ENCODE measurements around the gene HRH1.
"Not testable (repeated sequence)": the region's sequence is repeated elsewhere in the genome, so short reads cannot be mapped to it uniquely, and the experiment has no call there.

HRH1 gene, protein sequence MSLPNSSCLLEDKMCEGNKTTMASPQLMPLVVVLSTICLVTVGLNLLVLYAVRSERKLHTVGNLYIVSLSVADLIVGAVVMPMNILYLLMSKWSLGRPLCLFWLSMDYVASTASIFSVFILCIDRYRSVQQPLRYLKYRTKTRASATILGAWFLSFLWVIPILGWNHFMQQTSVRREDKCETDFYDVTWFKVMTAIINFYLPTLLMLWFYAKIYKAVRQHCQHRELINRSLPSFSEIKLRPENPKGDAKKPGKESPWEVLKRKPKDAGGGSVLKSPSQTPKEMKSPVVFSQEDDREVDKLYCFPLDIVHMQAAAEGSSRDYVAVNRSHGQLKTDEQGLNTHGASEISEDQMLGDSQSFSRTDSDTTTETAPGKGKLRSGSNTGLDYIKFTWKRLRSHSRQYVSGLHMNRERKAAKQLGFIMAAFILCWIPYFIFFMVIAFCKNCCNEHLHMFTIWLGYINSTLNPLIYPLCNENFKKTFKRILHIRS

DNA sequence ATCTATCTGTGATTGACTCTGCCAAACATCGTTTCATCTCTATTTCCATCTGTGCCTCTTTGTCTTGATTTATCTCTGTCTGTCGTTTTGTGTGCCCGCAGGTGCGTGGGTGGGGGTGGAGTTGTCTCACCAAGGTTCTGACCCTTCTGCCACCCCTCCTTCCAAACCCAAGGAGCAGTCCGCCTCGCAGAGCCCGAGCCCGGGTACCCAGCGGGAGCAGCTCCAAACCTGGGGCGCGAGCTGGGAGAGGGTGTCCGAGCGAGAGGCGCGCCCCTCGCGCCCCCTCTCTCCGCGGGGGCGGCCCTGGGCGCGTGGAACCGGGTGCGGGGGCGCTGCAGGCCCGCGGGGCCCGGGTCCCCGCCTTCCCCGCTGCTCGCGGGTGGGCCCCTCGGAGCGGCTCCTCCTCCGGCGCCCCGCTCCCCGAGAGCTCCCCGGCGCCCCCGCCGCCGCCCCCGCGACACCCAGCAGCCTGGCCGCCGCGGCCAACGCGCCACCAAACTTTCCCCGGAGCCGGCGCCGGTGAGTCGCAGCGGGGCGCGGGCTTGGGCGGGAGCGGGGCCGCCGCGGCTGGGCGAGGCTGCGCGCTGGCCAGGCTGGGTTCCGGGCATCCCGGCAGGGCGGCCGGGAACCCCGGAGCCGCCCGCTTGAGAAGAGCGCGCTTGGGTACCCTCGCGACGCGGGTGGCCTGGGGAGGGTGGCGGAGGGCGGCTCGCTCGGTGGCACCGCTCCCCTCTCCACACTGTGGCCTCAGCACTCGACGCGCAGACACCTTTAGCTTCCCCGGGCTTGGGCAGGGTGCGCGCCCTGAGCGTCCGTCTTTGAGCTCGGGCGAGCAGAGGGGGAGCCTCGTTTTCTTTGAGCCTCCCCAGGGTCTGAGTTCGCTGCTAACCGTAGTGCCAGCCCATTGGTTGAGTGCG lies at the start of gene HRH1:
TSS of gene HRH1 (plus strand) at position 458 of the 917 bp plus-strand sequence. CDS start 104,545 bp downstream, outside the sequence.
- DNase-seq = no peak

DNA sequence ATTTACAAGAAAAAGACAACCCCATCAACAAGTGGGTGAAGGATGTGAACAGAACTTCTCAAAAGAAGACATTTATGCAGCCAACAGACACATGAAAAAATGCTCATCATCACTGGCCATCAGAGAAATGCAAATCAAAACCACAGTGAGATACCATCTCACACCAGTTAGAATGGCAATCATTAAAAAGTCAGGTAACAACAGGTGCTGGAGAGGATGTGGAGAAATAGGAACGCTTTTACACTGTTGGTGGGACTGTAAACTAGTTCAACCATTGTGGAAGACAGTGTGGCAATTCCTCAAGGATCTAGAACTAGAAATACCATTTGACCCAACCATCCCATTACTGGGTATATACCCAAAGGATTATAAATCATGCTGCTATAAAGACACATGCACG lies 41.0 kb upstream of the HRH1 start:
- DNase-seq = not testable (repeated sequence)

DNA sequence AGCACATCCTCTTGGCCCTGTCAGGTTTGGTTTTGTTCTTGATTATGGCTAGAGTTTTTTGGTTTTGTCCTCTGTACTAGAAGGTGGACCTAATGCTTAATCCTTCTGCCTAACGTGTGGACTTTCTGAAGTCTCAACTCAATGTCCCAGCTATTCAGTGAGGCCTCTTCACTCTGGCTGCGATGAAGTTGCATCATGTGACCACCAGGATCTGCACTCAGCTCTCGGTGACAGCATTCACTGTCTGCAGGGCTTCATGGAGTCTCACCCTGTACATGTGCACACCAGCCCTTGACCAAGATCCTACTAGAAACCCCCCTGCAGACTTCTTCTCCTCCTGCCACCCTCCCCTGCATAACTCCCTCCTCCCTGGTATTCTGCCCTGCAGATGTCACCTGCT lies 38.7 kb upstream of the HRH1 start:
- DNase-seq = no peak

DNA sequence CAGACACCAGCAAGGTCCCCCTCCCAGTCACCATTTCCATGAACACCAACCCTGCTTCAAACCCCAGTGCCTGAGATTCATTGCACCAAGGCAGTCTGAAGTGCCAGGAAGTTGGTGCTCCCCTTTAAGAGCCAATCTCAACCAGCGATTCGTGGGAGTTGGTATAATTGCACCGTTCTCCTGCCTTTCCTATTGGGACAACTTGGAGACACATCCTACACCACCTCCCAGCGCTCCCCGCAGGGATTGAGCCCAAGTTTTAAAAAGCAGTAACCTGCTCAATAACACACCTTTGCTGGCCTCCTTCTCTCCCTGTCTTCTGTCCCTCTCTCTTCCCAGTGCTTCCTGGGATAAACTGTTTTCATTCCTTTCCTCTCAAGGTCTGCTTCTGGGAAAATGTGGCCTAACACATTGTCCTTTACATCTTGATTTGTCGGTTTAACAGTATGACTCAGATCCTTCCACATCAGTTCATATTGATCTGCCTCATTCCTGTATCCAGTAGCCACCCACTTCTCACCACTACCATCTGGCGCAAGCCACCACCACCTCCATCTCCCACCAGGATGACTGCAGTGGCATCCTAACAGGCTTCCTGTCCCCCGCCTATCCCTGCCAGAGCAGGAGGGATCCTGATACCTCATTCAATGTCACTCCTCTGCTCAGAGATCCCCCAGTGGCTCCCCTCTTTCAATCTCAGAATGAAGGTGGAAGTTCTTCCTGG lies 37.8 kb upstream of the HRH1 start:
- DNase-seq = no peak

DNA sequence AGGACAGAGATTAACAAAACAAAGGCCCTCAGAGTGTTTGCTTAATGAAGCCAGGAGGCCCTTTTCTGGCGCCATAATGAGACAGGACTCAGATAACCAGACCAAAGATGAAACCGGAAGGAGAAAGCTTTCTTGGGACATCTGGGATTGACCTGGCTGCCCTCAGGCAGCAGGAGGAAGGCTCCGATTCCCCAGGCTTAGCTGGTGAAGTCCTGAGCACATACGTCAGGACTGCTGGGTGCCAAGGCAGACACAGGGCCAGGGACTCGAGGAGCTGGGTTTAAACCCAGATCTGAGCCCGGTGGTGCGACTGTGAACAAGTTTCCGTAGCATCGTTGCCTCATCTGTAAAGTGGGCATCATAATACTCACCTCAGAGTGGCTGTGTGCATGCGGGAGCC lies 36.7 kb upstream of the HRH1 start:
- no peak for DNase-seq

DNA sequence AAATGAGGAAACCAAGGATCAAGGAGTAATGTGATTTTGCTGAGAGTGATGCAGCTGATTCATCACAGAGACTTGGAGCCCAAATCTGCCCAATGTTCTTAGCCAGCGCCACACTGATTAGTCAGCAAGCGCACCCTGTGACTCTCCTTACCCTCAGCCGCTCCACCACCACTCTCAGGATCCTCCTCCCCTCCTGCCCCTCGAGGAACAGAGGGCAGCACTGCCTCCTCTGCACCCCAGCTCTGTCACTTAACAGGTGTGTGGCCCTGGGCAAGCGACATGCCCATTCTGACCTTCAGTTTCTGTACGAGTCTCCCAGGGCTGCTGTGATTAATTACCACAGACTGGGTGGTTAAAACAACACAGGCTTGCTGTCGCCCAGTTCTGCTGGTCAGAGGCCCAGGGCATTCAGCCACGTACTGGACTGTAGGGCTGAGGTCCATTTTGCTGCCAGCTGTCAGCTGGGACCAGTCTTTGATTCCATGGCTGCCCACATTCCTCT lies 36.1 kb upstream of the HRH1 start:
- DNase-seq = no peak

DNA sequence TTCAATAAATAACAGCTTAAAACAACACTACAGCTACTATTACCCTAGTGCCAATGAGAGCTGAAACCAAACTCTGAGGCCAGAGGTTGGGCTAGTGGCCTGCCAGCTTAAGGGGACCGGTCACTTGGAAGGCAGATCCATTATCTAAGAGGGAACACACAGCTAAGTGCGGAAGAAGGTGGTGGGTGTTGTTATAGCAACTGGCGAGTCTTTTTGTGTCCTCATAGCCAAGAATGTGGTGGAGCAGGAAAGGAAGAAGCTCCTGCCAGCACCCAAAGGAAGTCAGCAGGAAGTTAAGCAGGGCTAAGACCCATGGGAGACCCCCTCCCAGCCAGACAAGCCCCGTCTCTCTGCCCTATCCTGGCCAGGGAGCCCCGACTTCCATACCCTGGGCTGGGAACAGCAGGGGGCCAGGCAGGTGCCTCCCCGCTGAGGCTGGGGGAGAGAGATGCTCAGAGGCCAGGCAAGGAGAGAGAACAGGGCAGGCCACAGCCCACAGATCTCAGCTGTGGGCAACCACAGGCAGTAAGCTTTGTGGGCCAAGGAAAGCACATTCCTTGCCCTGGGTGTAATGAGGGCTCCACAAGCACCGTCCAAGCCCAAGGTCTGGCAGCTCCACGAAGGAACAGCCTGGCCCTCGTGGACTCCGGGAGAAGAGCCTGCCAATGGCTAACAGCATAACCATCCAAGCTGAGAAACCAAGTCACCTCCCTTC lies 34.0 kb upstream of the HRH1 start:
- DNase-seq = no peak

DNA sequence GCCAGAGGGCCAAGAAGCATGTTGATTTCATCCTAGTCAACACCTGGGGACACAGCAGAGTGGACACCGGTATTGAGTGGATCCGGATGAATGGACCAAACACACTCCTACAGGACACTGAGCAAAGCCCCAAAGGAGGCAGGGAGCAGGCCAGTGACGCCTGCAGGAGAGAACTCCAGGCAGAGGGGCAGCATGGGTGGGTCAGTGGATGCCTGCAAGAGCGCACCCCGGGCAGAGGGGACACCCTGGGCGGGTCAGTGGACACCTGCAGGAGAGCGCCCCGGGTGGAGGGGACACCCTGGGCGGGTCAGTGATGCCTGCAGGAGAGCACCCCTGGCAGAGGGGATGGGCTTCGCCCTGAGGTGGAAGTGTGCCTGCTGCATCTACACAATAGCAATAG lies 27.6 kb upstream of the HRH1 start:
- DNase-seq = no peak

DNA sequence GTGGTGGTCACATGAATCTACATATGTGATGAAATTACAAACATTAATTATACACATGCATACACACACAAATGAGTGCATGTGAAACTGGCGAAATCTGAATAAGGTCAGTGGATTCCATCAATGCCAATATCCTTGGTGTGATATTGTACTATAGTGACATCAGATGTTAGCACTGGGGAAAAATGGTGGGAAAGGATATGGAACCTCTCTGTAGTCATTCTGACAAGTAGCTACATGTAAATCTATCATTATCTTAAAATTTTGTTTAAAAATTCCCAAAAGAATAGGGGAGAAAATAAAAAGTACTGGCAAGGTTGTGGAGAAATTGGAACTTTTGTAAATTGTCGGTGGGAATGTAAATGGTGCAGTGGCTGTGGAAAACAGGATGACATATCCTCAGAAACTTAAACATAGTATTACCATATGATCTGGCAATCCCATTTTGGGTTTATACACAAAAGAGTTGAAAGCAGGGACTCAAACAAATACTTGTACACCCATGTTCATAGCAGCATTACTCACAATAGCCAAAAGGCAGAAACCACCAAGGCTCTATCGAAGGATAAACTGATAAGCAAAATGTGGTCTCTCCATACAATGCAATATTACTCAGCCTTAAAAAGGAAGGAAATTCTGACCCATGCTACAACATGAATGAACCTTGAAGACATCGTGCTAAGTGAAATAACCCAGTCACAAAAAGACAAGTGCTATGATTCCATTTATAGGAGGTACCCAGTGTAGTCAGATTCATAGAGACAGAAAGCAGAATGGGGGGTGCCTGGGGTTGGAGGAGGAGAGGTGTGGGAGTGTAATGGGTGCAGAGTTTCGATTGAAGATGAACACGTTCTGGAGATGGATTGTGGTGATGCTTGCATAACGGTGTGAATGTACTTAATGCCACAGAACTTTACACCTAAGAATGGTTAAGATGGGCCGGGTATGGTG lies 25.3 kb upstream of the HRH1 start:
- no peak for DNase-seq

DNA sequence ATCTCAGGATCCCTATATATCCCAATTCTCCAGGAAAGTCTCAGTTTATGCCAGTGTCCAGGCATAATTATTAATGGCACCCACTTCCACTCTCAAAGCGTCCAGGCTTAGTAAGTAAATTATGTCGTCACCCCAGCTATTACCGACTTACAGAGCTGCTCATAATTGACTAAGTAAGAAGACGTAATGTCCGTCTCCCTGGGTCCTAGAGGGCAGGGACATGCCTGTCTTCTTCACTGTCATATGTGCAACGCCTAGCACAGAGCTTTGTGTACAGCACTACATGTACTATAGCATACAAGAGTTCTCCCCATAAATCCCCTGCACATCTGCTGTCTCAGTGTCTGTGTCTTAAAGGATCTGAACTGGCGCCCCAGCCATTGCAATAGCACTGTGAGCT lies 23.9 kb upstream of the HRH1 start:
- DNase-seq = no peak

DNA sequence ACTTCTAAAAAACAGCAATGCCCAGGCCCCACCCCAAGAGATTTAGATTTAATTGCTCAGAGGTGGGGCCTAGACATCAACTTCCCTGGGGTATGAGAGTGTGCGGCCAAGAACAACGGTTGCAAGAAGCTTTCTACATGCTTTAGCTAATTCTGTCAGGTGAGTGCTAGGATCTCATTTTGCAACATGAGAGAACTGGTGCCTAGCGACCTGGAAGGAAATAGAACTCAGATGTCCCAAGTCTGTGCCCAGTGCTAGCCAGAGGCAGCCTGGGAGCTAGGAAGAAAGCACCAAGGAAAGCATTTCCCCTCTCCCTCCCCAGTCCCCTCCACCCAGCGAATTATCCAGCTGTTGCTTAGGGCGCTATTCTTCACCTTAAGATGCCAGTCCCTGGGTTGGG lies 22.9 kb upstream of the HRH1 start:
- no peak for DNase-seq

DNA sequence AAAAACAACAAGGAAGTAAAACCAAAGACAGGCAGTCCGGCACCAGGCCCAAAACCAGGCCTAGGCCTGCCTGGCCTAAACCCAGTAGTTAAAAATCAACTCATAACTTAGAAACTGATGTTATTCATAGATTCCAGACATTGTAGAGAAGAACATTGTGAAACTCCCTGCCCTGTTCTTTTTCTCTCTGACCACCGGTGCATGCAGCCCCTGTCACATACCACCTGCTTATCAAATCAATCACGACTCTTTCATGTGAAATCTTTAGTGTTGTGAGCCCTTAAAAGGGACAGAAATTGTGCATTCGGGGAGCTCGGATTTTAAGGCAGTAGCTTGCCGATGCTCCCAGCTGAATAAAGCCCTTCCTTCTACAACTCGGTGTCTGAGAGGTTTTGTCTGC lies 22.4 kb upstream of the HRH1 start:
- DNase-seq = not testable (repeated sequence)

DNA sequence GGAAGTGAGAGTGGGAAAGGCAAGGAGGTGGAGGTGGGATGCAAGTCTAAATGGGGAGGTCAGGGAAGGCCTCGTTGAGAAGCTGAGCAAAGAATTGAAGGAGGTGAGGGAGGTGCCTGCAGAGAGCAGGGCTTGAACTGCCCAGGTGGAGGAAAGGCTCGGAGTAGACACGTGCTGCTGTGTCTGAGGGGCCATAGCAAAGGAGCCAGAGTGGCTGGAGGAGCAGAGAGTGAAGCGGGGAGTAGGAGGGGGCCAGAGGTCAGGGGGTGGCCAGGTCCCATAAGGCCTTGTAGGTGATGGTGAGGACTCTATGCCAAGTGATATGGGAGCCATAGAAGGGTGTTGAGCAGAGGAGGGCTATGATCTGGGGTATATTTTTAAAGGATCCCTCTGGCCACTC lies 21.4 kb upstream of the HRH1 start:
- DNase-seq = no peak

DNA sequence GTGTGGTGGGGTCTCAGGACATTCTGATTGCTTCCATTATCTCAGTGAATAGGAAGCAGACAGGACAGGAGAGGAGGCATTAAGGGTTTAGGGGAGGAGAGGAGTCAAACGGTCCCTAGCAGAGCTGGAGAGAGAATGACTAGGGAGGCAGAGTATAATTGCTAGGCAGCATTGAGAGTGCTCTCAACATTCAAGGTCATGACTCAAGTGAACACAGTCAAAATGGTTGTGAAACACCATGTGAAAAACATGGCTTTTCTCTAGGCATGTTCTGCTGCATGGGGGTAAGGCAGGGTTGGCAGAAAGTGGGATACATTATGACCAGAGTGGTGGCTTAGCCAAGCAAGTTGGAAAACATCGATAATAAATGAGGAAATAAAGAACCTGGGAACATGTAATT lies 19.5 kb upstream of the HRH1 start:
- DNase-seq = no peak

DNA sequence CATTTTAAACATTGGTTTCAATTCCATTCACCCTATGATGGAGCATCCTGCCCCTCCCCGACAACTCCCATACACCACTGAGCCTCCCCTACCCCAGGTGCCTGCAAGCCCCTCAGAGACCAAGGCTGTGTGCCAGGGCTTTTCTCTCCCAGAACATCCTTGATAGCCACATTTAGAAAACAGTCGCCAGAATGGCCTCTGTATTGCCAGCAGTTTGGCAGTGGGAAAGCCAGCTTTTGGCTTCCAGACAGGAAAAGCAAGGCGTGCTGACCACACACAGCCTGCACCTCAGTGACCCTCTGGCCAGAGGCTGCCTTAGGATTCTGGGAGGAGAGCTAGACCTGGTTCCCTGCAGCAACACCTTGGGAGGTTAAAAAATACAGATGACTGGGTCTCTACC lies 18.2 kb upstream of the HRH1 start:
- DNase-seq = no peak

DNA sequence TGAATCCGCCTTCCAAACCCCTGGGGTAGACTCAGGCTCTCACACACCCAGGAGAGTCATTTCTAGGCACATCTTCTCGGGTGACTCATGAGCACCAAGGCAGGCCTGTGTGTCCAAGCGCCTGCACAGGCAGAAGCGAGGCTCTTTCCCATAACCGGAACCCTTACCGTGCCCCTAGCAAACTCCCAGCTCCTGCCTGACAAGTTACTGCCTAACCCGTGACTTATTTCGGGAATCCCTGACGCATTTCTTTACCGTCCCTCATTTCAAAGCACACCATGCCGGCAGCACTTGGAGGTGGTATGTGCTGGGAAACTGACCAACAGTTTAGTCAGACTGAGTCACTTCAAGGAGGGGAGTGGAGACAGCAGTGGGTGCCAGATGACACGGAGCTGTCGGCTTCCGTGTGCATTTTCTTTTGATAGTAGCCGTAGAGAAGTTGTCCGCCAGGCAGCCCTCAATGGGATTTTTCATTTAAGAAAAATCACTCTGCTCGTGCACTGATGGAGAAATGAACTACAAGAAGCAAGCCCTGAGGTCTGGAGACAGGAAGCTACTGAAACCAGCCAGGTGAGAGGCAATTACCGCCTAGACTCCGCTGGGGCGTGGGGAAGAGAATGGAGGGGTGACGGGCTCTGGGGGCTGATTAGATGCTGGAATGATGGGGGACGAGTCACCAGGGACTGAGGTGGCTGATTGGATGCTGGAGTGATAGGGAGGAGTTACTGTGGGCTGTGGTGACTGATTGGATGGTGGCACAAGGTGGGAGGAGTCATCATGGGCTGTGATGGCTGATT lies 17.3 kb upstream of the HRH1 start:
- no peak for DNase-seq

DNA sequence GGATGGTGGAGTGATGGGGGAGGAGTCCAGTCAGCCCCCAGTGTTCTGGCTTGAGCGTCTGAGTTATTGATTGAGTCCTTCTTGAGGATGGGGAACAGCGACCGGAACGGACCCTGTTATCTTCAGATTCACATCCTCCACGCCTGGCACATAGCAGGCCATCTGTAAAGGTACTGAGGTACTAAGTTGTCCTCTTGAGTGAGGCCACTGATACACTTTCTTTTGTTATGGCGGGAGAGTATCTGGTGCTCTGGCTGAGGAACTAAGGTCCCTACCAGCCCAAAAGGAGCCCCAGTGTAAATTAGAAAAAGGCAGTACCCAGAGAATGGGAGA lies 16.7 kb upstream of the HRH1 start:
- no peak for DNase-seq

DNA sequence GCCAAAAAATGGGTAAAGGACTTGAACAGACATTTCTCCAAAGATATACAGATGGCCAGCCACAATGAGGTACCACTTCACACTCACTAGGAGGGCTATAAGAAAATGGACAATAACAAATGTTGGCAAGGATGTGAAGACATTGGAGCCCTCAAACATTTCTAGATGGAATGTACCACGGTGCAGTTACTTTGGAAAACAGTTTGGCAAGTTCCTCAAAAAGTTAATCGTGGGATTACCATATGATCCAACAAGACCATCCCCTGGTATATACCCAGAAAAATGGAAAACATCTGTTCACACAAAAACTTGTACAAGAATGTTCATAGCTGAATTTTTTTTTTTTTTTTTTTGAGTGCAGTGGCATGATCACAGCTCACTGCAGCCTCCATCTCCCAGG lies 15.9 kb upstream of the HRH1 start:
- DNase-seq = no peak

DNA sequence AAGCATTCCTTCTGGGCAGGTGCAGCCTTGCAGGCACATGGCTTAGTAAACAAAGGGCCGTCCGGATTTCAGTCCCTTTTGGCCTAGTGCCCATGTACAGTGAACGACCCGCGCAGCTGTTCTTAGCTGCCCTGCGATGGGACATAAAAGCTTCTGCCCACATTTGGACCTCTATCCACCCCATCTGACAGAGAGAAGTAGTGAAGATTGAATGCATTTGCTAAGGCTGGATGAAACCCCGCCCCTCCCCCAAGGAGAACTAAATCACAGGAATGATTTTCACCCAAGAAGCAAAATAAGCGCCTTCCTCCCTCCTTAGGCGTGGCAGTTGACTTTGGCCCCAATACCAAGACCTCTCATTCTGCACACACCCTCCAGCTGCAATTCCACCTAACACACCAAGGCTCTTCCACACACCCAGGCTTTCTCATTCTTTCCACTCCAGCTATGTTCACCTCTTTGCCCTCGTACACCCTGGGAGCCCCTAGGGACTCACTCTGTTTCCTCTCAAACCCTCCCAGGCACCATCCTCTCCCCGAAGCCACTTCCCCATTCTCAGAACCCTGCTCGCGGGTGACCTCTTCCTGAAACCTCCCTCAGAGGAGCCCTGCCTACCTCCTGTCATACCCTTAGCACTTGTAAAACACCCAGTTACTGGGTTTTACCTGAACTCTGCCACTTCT lies 14.1 kb upstream of the HRH1 start:
- no peak for DNase-seq

DNA sequence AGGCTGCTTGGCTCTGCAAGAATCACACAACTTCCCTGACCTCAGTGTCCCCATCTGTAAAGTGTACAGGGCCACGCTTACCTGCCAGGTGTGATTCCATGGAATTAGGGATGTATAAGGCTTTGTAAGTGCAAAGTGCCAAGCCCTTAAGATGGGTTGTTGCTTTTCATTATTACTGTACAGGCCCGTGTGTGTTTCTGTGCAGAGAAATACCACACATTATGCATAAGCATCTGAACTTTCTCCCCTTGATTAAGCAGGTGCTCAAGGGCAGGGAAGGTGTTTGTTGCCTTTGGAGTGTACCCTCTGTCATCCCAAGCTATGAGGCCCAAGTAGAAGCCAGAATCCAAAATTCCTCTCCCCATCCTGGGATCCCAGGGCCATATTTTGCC lies 13.6 kb upstream of the HRH1 start:
- DNase-seq = no peak

Data from stimulated activated CD4-positive, alpha-beta T cell treated with anti-CD3 and anti-CD28 coated beads, Interleukin-2, amount 100 ng/mL, for 48 hours (primary cell).